ENCODE data around the gene DOK6.

DOK6 gene

DNA sequence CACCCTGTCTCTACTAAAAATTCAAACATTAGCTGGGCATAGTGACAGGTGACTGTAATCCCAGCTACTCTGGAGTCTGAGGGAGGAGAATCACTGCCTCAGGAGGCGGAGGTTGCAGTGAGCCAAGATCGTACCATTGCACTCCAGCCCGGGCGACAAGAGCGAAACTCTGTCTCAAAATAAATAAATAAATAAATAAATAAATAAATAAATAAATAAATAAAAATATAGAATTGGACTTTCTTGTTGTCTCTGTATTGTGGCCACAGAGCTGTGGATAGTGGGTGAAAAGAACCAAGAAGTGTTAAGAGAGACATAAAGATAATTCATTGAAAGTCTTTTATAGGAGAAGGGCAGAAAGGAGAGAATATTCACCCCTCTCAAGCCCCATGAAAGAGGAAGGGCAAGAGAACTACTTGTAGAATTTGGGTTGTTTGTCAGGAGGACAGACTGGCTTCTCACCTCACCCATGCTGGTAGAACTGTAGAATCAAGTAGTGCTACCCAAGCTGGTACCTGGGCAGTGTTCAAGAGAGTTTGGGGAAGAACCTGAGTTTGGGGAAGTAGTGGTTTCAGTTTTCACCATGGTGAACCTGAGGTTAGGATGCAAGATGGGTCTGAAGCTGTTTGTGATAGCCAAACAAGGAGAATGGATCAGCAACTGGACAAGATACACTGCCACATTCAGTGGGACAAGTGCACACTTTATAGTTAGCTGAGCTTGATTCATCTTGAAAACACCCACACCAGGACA, 290.5 kb downstream of the DOK6 start:
- DNase-seq = no peak

DNA sequence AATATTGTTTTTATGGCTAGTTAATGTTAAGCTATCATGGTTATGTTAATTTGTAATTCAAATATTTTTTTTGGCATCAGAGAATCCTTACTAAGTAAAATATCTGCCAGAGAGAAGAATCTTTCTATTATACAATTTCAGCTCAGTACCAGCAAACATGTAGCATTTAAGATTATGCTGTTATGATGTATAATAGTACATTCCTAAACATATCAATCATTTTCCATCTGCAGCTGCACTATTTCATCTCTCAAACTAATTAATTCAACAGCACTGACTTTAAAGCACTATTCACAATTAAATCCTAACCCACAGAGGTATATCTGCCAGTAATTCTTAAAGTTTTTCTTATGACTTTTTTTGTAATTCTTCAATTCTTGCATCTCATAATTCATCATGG, 296.4 kb downstream of the DOK6 start:
- no peak for DNase-seq

DNA sequence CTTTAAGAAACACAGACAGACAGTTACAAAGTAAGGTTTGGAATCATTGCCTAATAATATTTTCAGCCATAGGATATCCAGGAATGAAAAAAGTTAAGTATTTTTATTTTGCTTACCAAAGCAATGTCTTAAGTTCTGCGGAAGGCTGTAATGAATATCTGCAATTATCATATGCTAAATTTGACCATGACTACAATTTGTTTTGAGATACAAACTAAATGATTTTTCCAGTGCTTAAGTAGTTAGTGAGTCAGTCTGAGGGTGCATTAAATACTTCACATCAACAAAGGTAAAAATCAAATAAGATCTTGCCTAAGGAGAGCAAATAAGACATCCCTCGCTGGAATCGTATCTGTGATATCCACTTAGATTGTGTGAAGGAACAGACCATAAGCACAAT, 297.0 kb downstream of the DOK6 start:
- DNase-seq = no peak

DNA sequence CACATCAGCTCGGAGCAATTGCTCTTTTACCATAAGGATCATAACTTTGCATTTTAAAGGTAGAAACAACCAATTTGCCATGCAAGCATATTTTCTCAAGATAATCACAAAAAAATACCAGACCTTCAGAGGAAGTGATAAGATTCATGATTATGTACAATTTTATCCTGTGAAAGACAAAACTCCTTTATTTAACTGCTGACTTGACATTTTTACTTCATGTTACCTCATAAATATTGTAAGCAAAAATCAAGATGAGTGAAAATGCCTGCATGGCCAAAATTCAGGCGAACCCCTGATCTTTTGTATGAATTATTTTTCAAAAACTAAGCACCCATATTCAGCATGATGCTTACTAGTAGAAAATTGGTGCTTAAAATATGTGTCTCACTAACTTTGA, 300.6 kb downstream of the DOK6 start:
- no peak for DNase-seq

DNA sequence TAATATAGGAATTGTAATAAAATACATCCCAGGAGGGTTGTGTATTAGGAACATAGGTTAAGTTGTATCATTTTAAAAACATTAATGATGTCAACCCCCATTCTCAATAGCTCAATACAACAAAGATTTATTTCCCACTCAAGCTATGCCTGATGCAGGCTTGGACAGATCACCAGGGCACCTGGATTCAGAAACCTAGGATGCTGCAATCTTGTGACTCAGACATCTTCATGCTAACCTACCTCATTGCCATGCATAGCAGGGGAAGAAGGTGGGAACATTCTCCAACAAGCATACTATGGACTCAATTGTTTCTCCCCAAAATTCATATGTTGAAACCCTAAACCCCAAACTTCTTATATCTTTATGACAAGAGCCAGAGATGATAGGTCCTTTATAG, 302.8 kb downstream of the DOK6 start:
- no peak for DNase-seq

DNA sequence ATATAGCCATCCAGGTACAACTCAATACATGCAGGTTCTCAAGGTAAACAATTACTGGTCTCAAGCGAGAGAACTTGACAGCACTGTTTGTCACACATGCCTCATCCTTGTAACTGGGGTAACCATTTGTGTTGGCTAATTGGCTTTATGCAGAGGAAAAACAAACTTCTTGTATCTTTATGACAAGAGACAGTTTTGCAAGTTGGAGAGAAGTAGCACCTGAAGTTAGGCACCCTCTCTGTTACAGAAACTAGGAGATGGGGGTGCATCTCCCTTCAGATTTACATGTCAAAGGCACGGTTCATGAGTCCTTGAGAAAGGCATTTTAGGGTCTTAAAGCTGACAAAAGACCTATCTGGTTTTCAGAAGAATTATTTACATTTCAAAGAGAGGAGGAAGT, 305.3 kb downstream of the DOK6 start:
- no peak for DNase-seq

DNA sequence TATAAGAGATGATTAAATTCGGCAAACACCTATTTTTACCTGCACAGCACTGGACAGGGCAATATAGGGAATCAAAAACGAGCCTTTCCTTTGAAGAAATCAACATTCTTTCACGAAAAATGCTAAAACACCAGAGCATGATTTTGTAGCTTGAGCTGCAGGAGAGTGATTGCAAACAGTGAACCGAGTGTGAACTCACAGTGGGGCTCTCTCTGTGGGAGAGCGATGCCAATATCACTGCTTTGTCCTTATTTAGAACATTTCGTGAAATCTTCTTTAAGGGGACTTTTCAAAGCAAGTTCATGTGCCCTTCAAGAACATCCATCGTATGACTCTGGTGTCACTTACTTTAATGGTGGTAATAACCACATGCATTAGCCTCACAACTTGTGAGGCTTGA, 308.2 kb downstream of the DOK6 start:
- no peak for DNase-seq

DNA sequence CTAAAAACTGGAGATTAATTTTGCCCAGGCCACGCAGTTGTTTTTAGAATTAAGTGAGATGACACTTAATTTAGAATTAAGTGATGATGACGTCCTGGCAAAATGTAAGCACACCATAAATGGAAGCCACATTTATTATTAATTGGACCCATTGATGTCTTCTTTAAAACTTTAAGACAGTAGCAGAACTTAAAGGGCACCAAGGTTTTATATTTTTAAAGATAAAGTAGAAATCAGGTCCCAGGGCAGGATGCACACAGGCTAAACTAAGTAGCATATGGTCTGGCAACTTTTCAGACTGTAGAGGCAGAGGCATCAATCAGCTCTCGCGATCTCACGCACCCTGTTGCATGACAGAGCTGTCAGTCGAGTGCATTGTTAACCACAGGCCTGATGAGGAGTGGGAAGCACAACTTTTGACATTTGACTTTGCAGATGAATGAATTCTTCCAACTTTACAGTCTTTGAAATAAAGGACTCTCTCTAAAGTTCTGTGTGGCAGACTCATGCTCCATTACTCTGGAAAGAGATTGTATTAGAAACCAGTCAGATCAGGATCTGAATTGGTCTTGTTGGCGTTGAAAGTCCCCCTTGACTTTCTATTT, 314.6 kb downstream of the DOK6 start:
- DNase-seq = no peak

DNA sequence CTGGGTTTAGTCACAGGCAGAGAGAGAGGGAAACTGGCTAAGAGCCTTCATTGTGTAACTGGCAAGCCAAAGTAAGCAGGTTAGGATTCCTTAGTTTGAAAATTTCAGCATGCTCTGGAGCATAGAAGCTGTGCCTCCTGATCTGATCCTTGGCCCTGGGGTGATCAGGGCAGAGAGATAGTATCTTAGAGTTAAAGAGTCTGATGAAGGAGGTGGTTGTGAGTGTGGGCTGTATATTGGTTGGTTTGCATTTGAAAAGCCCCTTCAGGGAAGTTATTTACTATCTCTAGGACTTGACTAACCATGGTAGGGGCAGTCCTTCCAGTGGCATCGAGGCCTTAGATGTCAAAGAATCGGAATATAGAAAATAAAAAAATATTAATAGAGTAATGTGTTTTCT, 316.9 kb downstream of the DOK6 start:
- DNase-seq = no peak

DNA sequence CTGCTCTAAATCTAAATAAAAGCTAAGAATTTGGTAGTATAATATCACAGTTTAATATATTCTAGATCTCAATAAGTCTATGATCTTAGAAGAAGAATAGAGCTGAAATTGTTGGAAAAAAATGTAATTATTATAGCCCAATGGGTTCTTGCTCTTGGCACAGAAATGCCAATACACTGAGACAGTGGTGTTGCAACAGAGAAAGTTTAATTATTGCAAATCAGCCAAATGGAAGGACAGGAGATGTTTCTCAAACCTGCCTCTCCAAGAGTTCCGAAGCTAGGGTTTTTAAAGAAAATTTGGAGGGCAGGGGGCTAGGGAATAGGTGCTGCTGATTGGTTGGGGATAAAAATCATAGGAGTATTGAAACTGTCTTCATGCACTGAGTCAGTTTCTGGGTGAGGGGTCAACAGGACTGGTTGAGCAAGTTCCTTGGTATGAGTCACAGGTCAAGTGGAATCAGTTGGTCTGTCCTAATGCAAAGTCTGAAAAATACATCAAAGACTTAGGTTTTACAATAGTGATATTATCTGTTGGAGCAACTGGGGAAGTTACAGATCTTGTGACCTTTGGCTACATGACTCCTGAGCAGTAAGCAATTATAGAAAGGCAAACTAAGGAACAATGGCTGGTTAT, 318.3 kb downstream of the DOK6 start:
- DNase-seq = no peak

DNA sequence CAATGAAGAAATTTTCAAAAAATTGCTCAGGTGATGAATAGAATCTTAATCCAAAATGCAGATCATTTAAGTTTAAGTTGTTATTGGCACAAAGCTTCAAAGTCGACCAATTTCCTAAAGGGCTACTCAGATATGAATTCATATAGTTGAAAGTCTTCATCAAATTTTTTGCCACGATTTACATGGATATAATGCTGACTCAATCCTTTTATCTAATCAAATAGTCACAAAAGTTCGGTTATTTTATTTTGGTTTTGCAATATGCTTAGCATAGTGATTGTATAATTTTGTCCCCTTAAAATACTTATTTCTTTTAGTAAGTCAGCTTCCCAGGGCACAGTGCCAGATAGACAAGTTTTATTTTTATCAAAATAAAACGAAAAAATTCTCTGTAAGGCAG, 319.7 kb downstream of the DOK6 start:
- DNase-seq = no peak

DNA sequence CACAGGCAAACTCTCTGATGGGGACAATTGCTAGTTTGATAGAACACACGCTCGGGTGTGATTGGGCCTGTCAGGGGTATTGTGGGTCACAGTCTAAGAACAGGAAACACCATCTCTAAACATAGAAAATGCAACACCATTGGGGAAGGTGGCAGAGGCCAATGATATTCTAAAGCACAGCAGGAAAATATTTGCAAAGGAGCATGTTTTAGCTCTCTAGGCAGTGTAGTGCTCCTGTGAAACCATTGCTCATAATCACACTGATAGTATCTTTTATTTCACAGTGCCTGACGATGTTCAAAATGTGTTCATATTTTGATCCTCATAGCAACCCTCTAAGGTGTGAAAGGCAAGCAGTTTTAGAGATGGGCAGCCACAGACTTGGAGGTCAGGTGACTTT, 322.7 kb downstream of the DOK6 start:
- no peak for DNase-seq

DNA sequence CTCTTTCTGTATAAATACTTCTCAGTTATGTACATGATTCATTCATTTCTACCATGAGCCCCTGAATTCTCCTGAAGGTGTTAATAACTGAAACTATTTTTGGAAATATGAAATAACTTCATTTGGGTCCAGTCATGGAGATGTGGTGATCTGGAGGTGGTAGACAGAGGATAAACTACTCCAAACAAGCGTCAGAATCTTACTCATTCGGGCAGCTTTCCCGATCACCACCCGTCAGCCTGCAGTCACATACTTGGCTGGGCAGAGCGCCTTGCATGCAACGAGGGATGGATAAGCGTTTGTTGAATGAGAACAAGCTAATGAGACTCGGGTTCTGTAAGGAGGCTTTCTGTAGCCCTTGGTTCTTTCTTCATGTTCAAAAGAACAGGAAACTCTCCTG, 324.3 kb downstream of the DOK6 start:
- DNase-seq = no peak

DNA sequence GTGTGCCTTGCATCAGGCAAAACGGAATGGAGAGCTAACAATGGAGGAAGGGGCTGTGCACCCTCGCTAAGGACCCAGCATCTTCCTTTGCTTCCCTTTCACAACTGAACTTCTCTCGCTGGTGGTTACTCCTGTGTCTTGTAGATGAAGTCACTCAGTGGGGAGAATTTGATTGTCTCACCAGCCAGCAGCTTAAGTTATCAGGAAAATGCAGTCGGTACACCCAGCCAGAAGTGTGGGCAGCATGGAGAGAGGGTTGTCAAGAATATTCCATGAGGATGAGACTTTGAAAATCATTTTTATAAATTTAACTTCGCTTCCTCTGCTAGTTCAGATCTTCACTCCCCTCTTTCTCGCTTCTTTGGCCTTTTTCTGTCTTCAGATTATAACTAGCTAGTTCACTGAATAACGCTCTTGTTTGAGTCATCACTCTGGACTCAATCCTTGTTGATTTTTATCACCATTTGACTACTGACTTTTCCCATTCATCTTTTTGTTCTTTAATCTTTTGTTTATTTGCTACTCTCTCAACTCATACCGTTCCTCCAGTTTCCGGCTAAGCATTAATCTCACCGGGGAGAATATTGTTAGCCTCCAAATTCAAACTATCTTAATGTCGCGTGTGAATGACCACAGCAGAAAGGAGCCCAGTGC, 325.3 kb downstream of the DOK6 start:
- DNase-seq = no peak

DNA sequence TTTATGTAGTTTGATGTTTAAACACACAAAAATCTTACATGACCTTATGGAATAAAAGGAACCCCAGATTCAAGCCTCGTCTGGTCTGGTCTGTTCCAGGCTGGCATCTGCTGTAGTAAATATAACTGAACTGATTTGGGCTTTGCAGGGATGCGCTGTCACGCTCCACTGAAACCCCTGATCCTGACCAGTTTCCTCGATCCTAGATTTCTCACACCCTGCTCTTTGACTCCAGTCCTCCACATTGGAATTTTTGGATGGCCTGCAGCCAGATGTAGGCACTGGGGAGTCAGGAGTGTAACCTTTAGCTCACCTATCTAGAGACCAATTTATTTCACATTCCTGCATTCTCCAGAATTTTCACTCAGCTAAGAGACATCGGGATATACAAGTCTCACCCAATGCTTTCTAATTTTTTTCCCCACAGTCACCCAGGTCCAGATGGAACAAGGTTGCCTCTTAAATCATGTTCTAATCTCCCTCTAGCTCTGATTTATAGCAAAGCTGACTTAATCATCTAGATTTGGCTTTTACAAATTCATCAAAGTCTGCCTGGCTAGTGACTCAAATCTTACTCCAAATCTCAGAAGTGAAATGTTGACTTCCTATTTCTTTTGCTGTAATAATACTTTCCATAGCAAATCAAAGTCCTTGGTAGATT, 327.4 kb downstream of the DOK6 start:
- no peak for DNase-seq

DNA sequence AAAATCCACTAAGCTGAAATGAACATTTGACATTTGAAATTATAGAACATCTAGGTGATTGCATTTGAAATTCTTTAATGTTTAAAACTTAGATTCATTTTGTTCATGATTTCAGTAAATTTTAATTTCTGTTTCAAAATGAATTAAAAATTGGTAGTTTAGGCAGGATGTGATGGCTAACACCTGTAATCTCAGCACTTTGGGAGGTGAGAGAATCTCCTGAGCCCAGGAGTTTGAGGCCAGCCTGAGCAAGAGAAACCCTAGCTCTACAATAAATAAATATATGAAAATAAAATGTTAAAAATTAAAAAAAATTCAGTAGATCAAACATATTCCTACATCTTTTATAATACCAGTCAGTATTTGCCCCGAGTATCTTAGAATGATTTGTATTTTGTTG, 330.0 kb downstream of the DOK6 start:
- no peak for DNase-seq

DNA sequence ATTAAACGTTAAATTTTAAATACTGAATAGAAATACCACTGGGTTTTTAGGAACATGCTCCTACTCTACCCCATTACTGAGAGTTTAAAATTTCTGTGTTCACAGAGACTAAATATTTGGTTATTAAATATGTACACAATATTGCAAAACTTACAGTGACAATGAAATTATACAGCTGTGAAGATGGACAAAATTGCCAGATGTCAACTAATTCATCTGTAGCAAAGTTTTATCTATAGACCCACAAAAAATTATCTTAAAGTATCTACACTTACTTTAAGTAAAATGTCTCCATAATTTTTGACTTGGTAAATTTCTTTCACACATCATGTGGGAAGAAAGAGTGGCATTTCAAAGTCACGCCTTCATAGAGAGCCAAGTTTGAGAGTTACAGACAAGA, 333.8 kb downstream of the DOK6 start:
- no peak for DNase-seq

DNA sequence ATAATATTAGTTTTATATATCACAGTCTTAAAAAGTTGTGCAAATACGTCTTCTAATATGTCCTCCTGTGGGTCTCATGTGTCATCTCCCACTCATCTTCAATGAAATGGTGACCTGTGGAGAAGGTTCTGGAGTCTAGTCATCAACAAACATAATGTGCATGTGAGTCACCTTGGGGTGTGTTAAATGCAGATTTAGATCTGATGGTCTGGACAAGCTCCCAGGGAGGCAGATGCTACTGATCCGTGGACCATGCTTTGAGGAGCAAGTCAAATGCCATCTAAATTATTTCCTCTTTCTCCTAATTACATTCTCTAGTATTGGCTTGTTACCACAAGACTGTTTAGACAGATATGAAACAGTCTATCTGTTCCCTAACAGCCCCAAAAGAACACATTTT, 336.0 kb downstream of the DOK6 start:
- no peak for DNase-seq

DNA sequence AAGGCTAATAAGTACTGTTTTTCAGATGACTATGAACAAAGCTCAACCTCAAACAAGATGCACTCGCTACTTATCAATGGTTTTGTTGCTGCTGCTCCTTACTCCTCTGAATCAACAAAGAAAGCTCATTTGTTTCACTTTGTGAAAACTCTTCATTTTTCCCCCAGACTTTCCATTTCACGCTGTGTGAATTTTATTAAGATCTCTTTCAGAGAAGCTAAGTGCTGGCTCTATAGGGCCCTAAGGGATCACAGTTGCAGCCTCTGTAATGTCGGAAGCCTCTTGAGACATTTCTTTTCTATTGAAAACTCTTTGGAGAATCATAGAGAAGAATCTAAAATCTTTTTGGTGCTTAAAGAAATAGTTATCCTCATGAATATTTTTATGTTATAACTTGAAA, 337.2 kb downstream of the DOK6 start:
- DNase-seq = no peak

DNA sequence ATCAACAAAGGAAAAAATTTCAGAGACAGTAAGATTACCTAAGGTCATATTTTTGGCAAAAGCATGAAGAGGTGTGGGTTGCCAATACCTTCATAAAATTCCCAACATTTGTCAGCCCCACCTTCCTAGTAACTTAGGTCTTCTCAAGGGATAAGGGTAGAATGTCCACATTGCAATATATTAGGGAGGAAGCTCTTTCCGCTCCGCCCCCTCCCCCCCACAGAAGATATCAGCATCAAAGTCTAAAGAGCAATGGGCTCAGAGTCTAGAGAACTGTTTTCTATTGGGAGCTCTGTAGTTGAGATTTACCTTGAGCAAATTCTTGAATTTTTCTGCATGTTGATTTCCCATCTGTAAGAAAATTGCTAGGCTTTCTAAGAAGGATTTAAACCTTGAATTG, 346.7 kb downstream of the DOK6 start:
- DNase-seq = no peak

DNA sequence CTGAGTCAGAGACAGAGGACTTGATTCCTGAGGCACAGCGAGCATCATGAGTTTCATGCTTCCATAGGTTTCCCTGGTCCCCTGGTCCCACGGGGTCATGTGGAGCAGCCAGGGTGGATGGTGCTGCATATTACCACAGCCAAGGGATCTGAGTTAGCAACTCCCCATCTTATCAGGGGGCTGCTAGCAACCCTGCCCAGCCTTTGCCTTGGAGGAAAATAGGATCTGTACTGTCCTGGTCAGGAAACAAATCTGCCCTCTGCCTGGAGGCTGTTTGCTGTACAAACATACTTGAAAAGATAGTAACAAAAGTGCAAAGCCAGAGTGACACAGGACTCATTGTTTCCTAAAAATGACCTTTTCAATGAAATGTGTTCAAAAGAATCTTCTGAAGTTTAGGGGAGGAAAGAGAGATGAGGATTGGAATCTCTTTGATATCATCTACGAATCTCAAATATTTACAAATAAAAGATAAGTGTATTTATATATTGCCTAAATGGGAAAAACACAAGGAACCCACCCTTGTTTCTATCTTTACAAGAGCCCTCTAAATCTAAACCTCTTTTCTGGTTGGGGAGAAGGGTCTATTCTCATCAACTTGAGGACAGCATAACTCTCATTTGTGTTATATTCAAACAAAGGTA, 352.2 kb downstream of the DOK6 start:
- no peak for DNase-seq

DNA sequence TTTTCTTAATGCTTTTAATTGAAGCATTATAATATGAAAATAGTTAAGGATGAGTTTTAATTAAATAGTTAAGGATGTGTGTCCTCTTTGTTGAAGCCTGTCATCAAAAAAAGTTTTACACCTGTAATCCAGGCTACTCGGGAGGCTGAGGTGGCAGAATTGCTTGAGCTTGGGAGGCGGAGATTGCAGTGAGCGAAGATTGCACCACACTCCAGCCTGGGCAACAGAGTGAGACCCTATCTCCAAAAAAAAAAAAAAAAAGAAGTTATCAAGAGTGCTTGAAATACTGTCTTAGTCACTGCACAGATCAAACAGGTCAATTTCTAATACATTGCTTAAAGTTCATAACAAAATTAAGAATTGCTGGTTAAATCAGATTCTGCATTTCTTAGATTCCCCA, 353.4 kb downstream of the DOK6 start:
- DNase-seq = no peak

DNA sequence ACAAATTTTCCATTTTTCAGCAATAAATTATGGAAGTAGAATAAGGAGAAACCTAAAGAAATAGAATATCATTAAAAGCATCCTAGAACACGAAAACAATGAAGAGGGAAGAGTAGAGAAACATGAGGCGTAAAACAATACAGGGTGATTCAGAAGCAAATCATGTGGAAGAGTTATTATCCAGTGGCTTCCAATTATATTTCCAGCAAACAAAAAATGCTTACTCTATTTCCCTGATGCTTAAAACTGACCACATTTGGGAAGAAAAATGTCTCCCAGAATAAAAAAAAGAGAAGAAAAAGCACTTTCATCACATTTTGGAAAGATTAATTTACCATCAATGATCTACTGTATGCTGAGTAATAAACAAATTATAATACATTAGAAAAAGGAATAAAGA, 354.4 kb downstream of the DOK6 start:
- no peak for DNase-seq
